ENCODE results near the gene RRP36.

RRP36 gene

GRCh38 chr6:43014434-43014909 is 7.0 kb upstream of the RRP36 start:
- Histone ChIP-seq H3K9me3 (ENCODE audit: low read length) (no peaks in the 10 kb centered on the region), H3K27ac (ENCODE audit: low read depth, low read length, poor library complexity, severe bottlenecking) (peak overlapping the region; percentile 16), H4K20me1 (ENCODE audit: insufficient read depth, low read length) (no peaks in the 10 kb centered on the region), H3K4me2 (ENCODE audit: low read length) (peak overlapping the region; percentile 69), H2AFZ (ENCODE audit: low read length) (no peak overlapping the region), H3K79me2 (ENCODE audit: insufficient read depth, low read length) (peaks cover 10% of the 10 kb centered on the region; the same call in 1 of the 2 replicates), H3K27me3 (ENCODE audit: insufficient read depth, low read length) (no peaks in the 10 kb centered on the region), H3K9ac (ENCODE audit: low read length) (peak overlapping the region; percentile 77), H3K4me3 (ENCODE audit: low read depth, low read length, poor library complexity, severe bottlenecking) (peak overlapping the region; percentile 75), H3K36me3 (ENCODE audit: insufficient read depth, low read length) (peaks cover 51% of the 10 kb centered on the region), H3K9me2 (ENCODE audit: low read depth, low read length) (no peaks in the 10 kb centered on the region), H3F3A (ENCODE audit: insufficient read depth, low read length) (no peaks in the 10 kb centered on the region), H3K4me1 (ENCODE audit: insufficient read depth, low read length, severe bottlenecking) (peaks cover 23% of the 10 kb centered on the region)
- no peak for TF ChIP-seq EZH2 (IDR thresholded peaks at IDR 0.05; ENCODE audit: borderline replicate concordance, low read length)
- no peak for TF ChIP-seq CTCF (IDR thresholded peaks at IDR 0.05; ENCODE audit: low read length)

GRCh38 chr6:43016176-43016942 is 5.1 kb upstream of the RRP36 start:
- Histone ChIP-seq H3K4me1 (ENCODE audit: insufficient read depth, low read length, severe bottlenecking) (peaks cover 31% of the 10 kb centered on the region), H3K9me2 (ENCODE audit: low read depth, low read length) (no peaks in the 10 kb centered on the region), H2AFZ (ENCODE audit: low read length) (no peak overlapping the region), H3K36me3 (ENCODE audit: insufficient read depth, low read length) (peaks cover 38% of the 10 kb centered on the region), H3K4me2 (ENCODE audit: low read length) (peak overlapping the region; percentile 6; the same call in 1 of the 2 replicates), H3K27ac (ENCODE audit: low read depth, low read length, poor library complexity, severe bottlenecking) (no peak overlapping the region), H4K20me1 (ENCODE audit: insufficient read depth, low read length) (no peaks in the 10 kb centered on the region), H3K79me2 (ENCODE audit: insufficient read depth, low read length) (peaks cover 10% of the 10 kb centered on the region; the same call in 1 of the 2 replicates), H3K9ac (ENCODE audit: low read length) (no peak overlapping the region), H3F3A (ENCODE audit: insufficient read depth, low read length) (no peaks in the 10 kb centered on the region), H3K4me3 (ENCODE audit: low read depth, low read length, poor library complexity, severe bottlenecking) (no peak overlapping the region), H3K9me3 (ENCODE audit: low read length) (no peaks in the 10 kb centered on the region), H3K27me3 (ENCODE audit: insufficient read depth, low read length) (no peaks in the 10 kb centered on the region)
- no peak for TF ChIP-seq EZH2 (IDR thresholded peaks at IDR 0.05; ENCODE audit: borderline replicate concordance, low read length)
- TF ChIP-seq CTCF (IDR thresholded peaks at IDR 0.05; ENCODE audit: low read length) = no peak

GRCh38 chr6:43016943-43017334 is 4.5 kb upstream of the RRP36 start:
- Histone ChIP-seq H3K9me2 (ENCODE audit: low read depth, low read length) (no peaks in the 10 kb centered on the region), H3K4me3 (ENCODE audit: low read depth, low read length, poor library complexity, severe bottlenecking) (no peak overlapping the region), H2AFZ (ENCODE audit: low read length) (no peak overlapping the region), H3K4me2 (ENCODE audit: low read length) (no peak overlapping the region), H3K27me3 (ENCODE audit: insufficient read depth, low read length) (no peaks in the 10 kb centered on the region), H3F3A (ENCODE audit: insufficient read depth, low read length) (no peaks in the 10 kb centered on the region), H3K79me2 (ENCODE audit: insufficient read depth, low read length) (peaks cover 10% of the 10 kb centered on the region; the same call in 1 of the 2 replicates), H3K36me3 (ENCODE audit: insufficient read depth, low read length) (peaks cover 32% of the 10 kb centered on the region), H3K9me3 (ENCODE audit: low read length) (no peaks in the 10 kb centered on the region), H3K9ac (ENCODE audit: low read length) (no peak overlapping the region), H4K20me1 (ENCODE audit: insufficient read depth, low read length) (no peaks in the 10 kb centered on the region), H3K27ac (ENCODE audit: low read depth, low read length, poor library complexity, severe bottlenecking) (no peak overlapping the region), H3K4me1 (ENCODE audit: insufficient read depth, low read length, severe bottlenecking) (peaks cover 32% of the 10 kb centered on the region)
- TF ChIP-seq CTCF (IDR thresholded peaks at IDR 0.05; ENCODE audit: low read length) = no peak
- no peak for TF ChIP-seq EZH2 (IDR thresholded peaks at IDR 0.05; ENCODE audit: borderline replicate concordance, low read length)

All from OCI-LY1 (cell line).